ENCODE results near the gene TPGS1.

TPGS1 gene

DNA sequence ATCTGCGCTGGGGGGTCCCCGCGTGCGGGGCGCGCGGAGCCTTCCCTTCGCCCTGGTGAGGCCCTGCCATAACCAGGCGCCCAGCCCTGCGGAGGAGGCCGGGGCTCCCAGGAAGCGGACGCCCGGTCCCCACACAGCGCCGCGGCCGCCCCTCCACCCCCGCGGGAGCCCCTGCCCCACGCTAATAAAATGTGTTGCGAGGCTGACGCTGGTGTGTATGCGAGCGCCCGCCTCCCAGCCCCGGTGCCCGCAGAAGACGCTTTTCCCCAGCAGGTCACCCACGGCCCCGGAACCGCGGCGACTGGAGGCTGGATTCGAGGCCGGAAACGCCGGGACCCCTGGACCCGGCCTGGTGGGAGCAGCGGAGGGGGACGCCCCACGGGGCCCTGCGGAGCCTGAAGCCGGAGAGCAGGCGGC lies 12.2 kb downstream of the TPGS1 start:
- no peak for DNase-seq (ENCODE audit: low read depth)

DNA sequence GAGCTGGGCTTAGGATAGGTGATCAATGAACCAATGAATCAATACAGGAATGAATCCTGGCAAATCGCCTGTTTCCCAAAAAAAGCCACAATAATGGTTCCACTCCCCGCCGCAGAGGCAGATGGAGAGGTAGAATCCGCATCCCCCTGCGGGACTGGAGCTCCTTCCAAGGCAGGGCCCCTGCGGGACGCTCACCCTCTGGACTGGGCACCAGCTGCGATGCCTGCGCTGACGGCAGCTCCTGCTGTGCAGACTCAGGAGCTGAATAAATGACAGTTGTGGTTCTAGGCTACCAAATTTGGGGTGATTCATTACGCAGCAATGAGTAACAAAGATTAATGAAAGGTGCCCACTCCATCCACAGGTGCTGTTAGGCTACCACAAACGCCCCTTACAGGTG lies 15.4 kb downstream of the TPGS1 start:
- no peak for DNase-seq (ENCODE audit: low read depth)

DNA sequence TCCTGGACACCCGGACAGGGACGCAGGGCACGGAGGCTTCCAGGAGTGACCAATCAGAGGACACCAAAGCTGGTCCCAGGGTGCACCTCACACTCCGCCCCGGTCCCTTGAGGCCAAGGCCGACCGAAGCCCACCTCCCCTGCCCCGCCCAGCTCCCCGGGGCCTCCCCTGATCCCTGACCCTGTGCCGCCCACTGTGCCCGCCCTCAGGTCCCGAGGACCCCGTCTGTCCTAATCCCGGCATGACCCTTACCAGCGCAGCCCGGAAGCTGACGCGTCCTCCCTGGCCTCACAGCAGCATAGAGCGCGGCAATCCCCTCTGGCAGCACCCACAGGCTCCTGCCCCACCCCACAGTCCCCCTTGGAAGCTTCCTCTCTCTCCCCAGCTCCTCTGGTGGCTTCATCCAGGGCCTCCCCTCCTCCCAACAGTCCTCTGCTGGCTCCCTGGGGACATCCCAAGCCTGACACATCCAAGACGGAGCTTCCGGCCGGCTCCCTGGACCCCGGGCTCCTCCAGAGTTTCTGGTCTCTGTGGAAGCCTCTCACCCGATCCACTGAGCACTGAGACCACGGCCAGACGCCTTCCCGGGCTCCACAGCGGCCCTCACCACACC lies 16.9 kb downstream of the TPGS1 start:
- no peak for DNase-seq (ENCODE audit: low read depth)

DNA sequence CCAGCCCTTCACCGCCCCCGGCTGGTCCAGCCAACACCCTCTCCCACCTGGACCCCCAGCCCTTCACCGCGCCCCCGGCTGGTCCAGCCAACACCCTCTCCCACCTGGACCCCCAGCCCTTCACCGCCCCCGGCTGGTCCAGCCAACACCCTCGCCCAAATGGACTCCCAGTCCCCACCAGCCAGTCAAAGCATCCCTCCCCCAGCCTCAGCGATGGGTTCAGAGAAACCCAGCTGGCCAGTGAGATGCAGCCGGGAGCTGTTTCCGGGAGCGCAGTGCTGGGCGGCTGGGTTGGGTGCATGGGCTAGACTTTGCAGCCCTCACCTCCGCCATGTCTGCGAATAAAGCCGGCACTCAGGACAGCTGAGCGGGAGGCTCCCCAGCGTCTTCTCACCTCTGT lies 17.7 kb downstream of the TPGS1 start:
- DNase-seq (ENCODE audit: low read depth): no peak

DNA sequence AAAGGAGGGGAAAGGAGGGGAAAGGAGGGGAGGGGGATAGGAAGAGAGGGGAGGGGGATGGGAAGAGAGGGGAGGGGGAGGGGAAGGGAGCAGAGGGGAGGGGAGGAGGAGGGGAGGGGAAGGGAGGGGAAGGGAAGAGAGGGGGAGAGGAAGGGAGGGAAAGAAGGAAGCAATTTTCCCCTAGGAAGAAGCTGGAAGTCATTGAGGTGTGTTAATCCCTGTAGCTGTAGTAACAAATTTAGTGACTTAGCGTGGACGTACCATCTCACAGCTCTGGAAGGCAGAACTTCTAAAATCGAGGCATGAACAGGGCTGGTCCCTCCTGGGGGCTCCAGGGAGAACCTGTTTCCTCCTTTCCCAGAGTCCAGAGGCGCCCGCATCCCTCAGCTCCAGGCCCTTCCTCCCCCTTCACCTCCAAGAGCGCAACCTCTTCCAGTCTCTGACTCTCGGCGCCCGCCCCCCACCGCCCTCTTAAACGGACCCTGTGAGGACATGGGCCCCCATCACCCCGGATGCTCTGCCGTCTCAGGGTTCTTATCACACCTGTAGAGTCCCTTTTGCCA lies 18.6 kb downstream of the TPGS1 start:
- no peak for DNase-seq (ENCODE audit: low read depth)

DNA sequence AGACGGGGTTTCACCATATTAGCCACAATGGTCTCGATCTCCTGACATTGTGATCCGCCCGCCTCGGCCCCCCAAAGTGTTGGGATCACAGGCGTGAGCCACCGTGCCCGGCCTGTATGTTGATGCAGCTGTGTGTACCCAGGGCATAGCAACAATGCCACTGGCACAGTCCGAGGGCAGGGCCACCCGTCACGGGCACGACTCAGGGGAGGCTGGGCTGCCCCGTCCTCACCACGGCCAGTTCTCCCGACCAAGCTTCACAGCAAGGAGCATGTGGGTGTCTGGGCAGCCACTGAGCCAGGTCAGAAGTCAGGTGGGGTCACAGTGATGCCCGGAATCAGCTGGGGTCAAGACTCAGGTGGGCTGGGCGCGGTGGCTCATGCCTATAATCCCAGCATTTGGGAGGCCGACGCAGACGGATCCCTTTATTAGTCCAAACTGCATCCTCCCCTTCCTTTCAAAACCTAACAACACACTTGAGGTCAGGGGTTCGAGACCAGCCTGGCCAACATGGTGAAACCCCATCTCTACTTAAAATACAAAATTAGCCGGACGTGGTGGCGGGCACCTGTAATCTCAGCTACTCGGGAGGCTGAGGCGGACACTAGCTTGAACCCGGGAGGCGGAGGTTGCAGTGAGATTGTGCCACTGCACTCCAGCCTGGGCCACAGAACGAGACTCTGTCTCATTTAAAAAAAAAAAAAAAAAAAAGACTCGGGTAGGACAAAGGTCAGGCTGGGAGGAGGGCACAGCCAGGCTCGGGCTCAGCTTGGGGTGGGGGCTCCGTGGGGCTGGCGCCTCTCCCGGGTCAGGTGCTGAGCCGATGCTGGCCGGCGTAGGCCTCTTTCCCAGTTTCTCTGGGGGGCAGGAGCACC lies 23.1 kb downstream of the TPGS1 start:
- no peak for DNase-seq (ENCODE audit: low read depth)

DNA sequence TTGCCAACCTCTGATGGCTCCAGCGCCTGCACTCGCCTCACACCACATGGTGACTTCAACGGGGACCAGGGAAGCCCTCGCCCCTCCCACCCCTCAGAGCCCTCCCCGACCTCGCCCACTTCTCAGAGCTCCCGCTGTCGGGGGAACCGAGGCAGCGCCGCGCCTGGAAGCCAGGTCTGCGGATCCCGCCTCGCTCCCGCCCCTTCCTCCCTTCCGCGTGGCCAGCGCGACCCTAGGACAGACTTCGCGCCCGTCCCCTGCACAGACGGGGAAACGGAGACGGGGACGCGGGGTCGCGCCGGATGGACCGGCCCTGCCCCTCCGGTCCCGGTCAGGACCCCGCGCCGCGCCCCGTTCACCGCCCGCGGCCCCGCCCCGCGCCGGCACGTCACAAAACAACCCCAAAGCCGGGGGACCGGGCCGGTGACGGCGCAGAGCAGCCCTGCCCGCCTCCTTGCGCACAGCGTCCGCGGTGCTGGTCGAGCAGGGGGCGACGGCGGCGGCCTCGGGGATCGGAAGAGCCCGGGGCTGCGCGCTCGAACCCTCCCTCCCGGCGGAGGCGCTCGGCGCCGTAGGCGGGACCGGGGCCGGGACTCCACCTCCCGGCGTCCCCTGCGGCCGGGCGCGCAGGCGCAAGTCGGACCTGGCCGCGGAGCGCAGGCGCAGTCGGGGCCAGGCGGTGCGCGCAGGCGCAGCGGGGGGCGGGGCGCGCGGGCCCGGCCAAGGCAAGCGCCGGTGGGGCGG lies 23.9 kb downstream of the TPGS1 start:
- DNase-seq (ENCODE audit: low read depth): peak; percentile 76

DNA sequence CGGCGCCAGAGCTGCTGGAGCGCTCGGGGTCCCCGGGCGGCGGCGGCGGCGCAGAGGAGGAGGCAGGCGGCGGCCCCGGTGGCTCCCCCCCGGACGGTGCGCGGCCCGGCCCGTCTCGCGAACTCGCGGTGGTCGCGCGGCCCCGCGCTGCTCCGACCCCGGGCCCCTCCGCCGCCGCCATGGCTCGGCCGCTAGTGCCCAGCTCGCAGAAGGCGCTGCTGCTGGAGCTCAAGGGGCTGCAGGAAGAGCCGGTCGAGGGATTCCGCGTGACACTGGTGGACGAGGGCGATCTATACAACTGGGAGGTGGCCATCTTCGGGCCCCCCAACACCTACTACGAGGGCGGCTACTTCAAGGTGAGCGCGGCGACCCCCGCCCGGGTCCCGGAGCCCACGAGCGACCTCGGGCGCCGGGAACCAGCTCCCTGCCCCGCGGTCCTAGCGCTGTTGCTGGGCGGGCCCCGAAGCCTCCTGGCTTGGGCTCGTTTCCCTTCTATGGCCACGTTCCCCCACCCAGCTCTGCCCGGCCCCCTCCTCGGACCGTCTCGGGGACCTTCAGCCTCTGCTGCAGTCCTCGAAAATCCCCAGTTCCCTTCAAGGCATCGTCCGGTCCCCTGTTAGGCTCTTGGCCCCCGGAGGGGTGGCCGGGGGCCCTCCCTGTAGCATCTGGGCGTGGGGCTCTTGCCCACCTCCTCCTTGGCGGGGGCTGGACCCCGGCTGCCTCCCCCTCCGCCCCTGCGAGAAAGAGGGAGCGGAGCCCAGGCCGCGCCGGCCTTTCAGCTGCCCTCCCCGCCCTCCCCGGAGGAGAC lies 24.7 kb downstream of the TPGS1 start, which contains the start of gene CDC34:
Gene CDC34, plus strand, starts transcription at position 8 of the 808 bp plus-strand sequence. Its CDS starts 172 bp downstream, at position 180.
- no peak for DNase-seq (ENCODE audit: low read depth)

DNA sequence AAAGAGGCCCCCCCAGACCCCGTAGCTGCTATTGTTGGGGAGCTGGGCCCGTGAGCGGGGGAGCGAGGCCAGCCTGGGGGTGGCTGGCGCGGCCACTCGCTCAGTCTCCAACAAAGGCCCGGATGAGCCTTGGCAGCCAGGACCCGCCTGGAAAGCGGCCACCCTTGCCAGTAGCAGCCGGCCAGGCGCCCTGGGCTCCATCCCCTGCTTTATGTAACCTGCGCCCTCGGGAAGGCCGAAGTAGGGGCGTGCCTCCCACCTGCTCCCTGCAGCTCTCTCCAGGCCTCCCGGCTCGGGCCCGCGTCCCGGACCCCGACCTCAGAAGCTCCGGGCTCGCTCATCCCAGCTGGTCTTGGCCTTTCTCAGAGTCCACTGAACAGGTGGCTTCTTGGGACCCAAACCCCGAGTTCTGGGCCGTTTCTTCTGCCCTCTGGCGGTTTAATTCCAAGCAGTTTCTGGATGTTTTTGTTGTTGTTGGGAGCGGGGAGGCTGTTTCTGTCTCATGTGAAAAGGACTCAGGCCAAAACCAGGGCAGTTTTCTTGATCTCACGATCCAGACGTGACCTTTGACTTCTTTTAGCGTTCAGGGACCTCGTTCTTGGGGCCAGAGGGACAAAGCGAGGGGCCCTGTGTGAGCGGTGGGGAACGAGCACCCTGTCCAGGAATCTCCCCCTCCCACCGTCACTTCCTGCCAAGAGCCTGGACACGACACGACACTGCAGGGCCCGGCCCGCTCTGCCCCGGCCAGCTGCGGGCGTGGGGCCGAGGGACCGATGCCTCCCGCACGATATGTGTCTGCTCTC lies 25.5 kb downstream of the TPGS1 start:
- no peak for DNase-seq (ENCODE audit: low read depth)

DNA sequence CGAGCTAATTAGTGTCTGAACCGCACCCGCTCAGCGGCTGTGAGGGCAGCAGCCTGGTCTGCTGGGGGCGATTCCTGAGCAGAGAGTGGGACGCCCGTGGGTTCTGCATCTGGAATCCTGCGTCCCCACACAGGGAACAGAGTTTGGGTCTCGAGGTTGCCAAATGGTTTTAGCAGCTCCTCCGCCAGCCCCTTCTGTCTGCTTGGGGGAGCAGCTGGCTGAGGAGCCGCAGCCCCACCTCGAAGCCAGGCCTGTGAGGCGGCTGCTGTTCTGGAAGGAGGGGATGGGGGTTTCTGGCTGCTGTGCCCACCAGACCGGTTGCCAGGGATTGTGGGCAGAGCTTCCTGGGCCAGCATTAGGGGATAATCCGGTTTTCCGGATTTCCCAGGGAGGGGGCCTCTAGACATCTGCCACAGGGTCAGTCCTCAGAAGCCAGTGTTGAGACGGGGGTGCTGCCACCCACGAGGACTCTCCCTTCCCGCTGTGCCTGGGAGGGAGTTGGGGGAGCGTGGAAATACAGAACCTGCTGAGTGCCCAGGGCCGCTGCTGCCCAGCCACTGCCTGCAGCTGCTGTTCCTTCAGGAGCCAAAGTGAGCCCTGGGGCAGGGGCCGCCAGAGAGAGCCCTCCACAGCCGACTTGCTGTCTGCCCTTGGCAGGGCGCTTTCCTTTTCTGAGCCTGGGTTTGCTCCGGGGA lies 26.2 kb downstream of the TPGS1 start:
- DNase-seq (ENCODE audit: low read depth): no peak

DNA sequence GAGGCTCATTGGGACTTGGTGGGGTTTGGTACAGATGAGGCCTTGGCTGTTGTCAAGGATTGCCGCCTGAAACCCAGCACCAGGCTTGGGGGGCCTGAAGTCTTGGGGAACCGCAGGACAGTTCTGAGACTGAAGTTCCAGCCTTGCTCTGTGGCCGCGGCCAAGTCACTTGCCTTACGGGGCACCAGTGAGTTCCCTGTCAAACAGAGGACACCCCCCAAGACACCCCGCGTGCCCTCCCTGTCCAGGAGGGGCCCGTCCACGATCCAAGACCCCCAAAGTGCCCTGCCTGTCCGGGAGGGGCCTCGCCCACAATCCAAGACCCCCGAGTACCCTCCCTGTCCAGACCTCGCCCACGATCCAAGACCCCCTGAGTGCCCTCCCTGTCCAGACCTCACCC lies 26.8 kb downstream of the TPGS1 start:
- no peak for DNase-seq (ENCODE audit: low read depth)

DNA sequence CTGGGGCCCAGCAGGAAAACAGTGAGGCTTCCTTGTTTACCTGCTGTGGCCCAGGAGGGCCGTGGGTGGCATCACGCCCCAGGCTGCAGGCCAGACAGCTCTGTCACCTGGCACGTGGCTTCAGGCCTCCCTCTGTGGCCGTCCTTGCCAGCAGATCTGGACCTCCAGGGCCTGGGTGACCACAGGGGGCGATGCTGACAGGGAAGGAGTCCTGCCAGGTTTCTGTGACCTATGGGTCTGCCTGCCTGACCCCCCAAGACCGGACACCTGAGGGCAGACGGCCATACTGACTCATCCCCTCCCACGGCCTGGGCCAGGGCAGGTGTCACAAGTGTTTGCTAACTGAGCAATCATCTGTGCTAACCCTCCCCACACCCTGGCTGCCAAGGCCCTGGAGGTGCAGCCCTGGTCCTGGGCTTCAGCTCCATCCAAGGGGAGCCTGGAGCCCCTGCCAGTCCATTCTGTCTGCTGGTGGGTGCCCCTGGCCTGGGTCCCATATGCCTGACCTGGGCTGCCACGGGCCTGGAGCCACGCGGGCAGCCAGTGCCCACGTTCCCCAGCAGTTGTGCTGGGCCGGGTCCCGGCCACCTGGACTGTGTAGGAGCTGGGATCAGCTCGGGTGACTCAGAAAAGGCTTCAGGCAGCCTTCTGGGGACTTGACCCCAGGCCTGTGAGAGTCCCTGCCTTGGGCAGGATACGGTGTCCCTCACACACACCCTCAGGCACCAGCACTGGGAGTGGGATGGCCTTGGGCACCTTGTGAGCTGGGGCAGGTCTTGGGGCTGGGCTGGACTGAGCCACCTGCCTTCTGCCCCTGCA lies 27.9 kb downstream of the TPGS1 start:
- no peak for DNase-seq (ENCODE audit: low read depth)

DNA sequence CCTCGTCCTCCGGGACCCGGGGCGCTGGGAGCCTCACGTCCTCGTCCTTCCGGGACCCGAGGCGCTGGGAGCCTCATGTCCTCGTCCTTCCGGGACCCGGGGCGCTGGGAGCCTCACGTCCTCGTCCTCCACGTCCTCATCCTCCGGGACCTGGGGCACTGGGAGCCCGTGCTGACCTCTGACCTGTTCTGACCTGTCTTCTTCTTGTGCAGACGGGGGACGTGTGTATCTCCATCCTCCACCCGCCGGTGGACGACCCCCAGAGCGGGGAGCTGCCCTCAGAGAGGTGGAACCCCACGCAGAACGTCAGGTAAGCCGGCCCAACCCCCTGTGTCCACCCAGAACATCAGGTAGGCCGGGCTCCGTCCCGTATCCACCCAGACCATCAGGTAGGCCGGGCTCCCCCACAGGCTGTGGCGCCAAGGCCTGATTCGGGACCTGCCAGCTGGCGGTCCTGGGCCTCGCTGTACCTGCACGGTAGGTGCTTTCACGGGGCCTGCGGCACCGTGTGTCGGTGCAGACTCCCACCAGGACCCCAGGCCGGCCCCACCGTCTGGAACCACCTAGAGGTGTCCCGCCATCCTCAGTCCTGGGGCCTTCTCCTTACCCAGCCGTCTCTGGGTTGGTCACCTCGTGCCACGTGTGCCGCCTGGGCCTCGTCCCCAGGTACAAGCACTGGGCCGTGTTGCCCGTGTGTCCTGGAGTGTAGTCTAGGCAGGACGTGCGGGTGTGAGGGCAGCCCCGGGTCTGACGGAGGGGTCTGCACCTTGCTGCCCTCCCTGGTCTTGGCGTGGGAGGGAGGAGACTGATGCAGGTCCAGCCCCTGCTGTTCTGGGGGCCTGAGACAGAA lies 29.0 kb downstream of the TPGS1 start:
- no peak for DNase-seq (ENCODE audit: low read depth)

DNA sequence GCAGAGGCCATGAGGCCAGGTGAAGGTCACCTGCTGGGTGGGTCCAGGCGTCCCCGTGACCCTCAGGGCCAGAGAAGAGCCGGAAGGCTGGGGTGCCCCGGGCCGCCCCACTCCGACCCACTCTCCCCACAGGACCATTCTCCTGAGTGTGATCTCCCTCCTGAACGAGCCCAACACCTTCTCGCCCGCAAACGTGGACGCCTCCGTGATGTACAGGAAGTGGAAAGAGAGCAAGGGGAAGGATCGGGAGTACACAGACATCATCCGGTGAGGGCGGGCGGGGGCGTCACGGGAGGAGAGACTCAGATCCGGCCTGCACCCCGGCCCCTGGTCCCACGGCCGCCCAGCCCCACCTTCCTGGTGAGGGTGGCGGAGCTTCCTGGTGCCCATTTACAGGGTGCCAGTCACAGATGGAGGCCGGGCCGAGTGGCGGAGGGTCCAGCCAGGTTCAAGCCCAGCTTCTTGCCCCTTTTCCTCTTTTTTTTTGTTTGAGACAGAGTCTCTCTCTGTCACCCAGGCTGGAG lies 29.6 kb downstream of the TPGS1 start:
- DNase-seq (ENCODE audit: low read depth): no peak

DNA sequence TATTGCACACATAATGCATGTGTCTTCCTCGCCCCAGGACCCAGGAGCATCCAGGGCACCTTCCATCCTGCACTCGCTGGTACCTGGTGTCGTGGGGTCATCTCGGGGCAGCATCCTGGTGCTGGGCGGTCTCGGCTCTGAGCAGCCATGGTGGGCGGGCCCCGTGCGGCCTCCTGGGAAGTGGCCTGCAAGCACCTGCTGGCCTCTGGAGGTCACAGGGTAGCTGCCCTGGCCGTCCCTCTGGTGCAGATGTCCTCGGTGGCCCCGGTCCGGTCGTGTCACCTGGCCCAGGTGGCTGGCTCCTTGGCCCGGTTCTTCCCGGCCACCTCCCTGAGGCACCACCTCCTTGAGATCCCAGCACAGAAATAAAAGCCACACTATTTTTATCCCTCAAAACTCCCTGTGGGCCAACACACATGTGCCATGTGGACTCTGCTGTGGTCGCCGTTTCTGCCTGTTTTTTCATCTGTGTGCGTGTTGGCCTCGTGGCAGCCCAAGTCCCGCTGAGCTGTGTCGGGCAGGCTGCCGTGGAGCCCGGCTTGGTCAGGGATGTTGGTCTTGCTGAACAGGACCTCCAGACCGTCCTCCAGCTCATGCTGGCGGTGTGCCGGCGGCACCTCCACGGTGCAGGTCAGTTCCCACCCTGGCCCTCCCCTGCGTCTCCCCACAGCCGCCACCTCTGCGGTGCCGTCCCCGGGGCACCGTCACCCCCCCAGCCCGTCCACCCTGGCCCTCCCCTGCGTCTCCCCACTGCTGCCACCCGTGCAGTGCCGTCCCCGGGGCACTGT lies 31.5 kb downstream of the TPGS1 start:
- DNase-seq (ENCODE audit: low read depth): no peak

DNA sequence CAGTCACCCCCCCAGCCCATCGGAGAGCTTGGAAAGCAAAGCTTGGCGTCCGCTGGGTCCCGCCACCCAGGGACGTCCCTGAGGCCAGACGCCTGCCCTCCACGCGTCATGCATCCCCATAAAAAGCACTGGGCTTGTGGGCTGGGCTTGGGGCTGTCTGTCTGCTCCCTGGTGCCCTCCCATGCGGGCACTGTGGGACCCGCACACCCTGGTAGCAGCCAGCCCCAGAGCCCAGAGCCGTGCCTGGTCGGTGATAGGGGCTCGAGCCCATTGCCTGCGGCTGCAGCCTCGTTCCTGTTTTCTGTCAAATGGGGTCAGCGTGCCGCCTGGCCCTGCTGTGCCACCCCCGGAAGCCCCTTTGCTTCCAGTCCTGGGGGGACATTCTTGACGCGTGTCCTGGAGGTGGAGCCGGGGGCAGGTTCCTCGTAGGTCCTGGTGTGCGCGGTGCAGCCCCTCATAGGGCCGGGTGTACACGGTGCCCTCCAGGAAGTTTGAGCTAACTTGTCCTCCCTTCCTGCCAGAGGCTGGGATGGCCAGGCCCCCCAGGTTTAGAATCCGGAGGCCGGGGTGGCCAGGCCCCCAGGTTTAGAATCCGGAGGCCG lies 32.2 kb downstream of the TPGS1 start:
- no peak for DNase-seq (ENCODE audit: low read depth)

All from activated T-helper 9 cell treated with anti-CD3 and anti-CD28 coated beads, Interleukin-2, amount 50 U/mL, for 16 hours (primary cell).